Stimulated activated CD4-positive, alpha-beta T cell treated with anti-CD3 and anti-CD28 coated beads, TNF-alpha, amount 100 ng/mL, for 1 hour (primary cell): Measurements from ENCODE around the gene SLCO2B1.
A peak's percentile ranks its signal among the peaks of the same experiment; 100 is the strongest.

Experiments
- DNase-seq, 3 donors: peaks; one replicate each; pipeline ENCODE4 v3.0.0-alpha.2; 2020; ENCODE audit warnings: low read depth in 3 of 3, low spot score in 1 of 3

The SLCO2B1 gene

GRCh38 chr11:75214411-75214821 is 63.5 kb downstream of the SLCO2B1 start:
- peak; percentile 25 to 64 (median 50) for DNase-seq

GRCh38 chr11:75214843-75215242 is 63.9 kb downstream of the SLCO2B1 start:
- no peak for DNase-seq

- no peak for DNase-seq
Observed at GRCh38 chr11:75219869-75220268, 69.0 kb downstream of the SLCO2B1 start.

- no peak for DNase-seq
Observed at GRCh38 chr11:75223954-75224643, 73.2 kb downstream of the SLCO2B1 start.

GRCh38 chr11:75225794-75226193 is 74.9 kb downstream of the SLCO2B1 start:
- DNase-seq: no peak

- no peak for DNase-seq
Observed at GRCh38 chr11:75229466-75229865, 78.6 kb downstream of the SLCO2B1 start.

GRCh38 chr11:75230621-75231020 is 79.7 kb downstream of the SLCO2B1 start:
- no peak for DNase-seq

- DNase-seq: no peak
Observed at GRCh38 chr11:75233754-75234172, 82.9 kb downstream of the SLCO2B1 start.

GRCh38 chr11:75236062-75236461 is 85.2 kb downstream of the SLCO2B1 start:
- no peak for DNase-seq

GRCh38 chr11:75237050-75237449 is 86.1 kb downstream of the SLCO2B1 start:
- no peak for DNase-seq

GRCh38 chr11:75238595-75239440 is 87.9 kb downstream of the SLCO2B1 start:
- DNase-seq: no peak

- DNase-seq: no peak
Observed at GRCh38 chr11:75239531-75240290, 88.8 kb downstream of the SLCO2B1 start.

- DNase-seq: no peak
Observed at GRCh38 chr11:75240311-75241035, 89.6 kb downstream of the SLCO2B1 start, which contains the start of gene TPBGL. TPBGL (plus strand) TSS chr11:75240774; CDS start chr11:75241050, 276 bp downstream.

- peak; percentile 59 to 86 (median 78) for DNase-seq
Observed at GRCh38 chr11:75241036-75241905, 90.4 kb downstream of the SLCO2B1 start.

GRCh38 chr11:75241906-75242644 is 91.2 kb downstream of the SLCO2B1 start:
- no peak for DNase-seq

- no peak for DNase-seq
Observed at GRCh38 chr11:75242722-75243600, 92.1 kb downstream of the SLCO2B1 start.

- DNase-seq: no peak
Observed at GRCh38 chr11:75244052-75244814, 93.3 kb downstream of the SLCO2B1 start.
